MM.1S (cell line): Measurements from ENCODE around the gene EN2.

Experiments
- DNase-seq: peaks from one replicate; pipeline ENCODE4 v3.0.0-alpha.2; 2015
- H2AFZ ChIP-seq: fragments of 300-600 bp; sonication (generic); 2 replicates; pipeline ENCODE4 v1.6.0; 2016; ENCODE audit warnings: antibody characterized with exemption, low read length
- H3F3A ChIP-seq: fragments of 300-600 bp; sonication (generic); 2 replicates; pipeline ENCODE4 v1.6.1; 2016; ENCODE audit warnings: mild to moderate bottlenecking, antibody characterized with exemption, low read length, moderate library complexity, mixed read lengths; ENCODE audit not compliant: insufficient read depth
- H3K27ac ChIP-seq: fragments of 300-600 bp; sonication (generic); 2 replicates; pipeline ENCODE4 v1.5.1; 2016; ENCODE audit warnings: mild to moderate bottlenecking, low read length
- H3K27me3 ChIP-seq: fragments of 300-600 bp; sonication (generic); replicated peaks from 2 replicates; pipeline ENCODE4 v1.6.0; 2016; ENCODE audit warnings: low read length; ENCODE audit not compliant: insufficient read depth
- H3K36me3 ChIP-seq: fragments of 300-600 bp; sonication (generic); replicated peaks from 2 replicates; pipeline ENCODE4 v1.6.1; 2016; ENCODE audit warnings: mild to moderate bottlenecking, low read length, mixed read lengths; ENCODE audit not compliant: insufficient read depth
- H3K4me1 ChIP-seq: fragments of 300-600 bp; sonication (generic); 2 replicates; pipeline ENCODE4 v1.6.1; 2016; ENCODE audit warnings: low read length, mixed read lengths
- H3K4me2 ChIP-seq: fragments of 300-600 bp; sonication (generic); 2 replicates; pipeline ENCODE4 v1.6.0; 2016; ENCODE audit warnings: low read depth, low read length
- H3K4me3 ChIP-seq: fragments of 300-600 bp; sonication (generic); 2 replicates; pipeline ENCODE4 v1.5.1; 2016; ENCODE audit warnings: low read length, mixed read lengths
- H3K79me2 ChIP-seq: fragments of 300-600 bp; sonication (generic); 2 replicates; pipeline ENCODE4 v1.6.1; 2016; ENCODE audit warnings: mixed run types, low read length, mixed read lengths
- H3K9ac ChIP-seq: fragments of 300-600 bp; sonication (generic); 2 replicates; pipeline ENCODE4 v1.6.1; 2016; ENCODE audit warnings: low read length, mixed read lengths
- H3K9me2 ChIP-seq: fragments of 300-600 bp; sonication (generic); replicated peaks from 2 replicates; pipeline ENCODE4 v1.6.1; 2016; ENCODE audit warnings: mild to moderate bottlenecking, low read length, mixed read lengths; ENCODE audit not compliant: insufficient read depth
- H3K9me3 ChIP-seq: fragments of 300-600 bp; sonication (generic); replicated peaks from 2 replicates; pipeline ENCODE4 v1.6.1; 2016; ENCODE audit warnings: mild to moderate bottlenecking, low read length, mixed read lengths; ENCODE audit not compliant: insufficient read depth
- H4K20me1 ChIP-seq: fragments of 300-600 bp; sonication (generic); 2 replicates; pipeline ENCODE4 v1.6.1; 2016; ENCODE audit warnings: mild to moderate bottlenecking, low read length, moderate library complexity, mixed read lengths; ENCODE audit not compliant: insufficient read depth
- EZH2 ChIP-seq: fragments of 300-600 bp; sonication (generic); optimal IDR thresholded peaks from 2 replicates; pipeline ENCODE3; 2017; ENCODE audit warnings: low read depth, mild to moderate bottlenecking, antibody characterized with exemption, low read length, mixed read lengths
- EZH2phosphoT487 ChIP-seq: fragments of 300-600 bp; sonication (generic); IDR thresholded peaks from 2 replicates; pipeline ENCODE4 v1.6.1; 2018; ENCODE audit warnings: antibody characterized with exemption, low read length
- TF ChIP-seq, protein P1 (sequence below): fragments of 300-600 bp; sonication (generic); IDR thresholded peaks from 2 replicates; pipeline ENCODE4 v1.5.1; 2016; ENCODE audit warnings: antibody characterized with exemption, low read length, mixed read lengths

The EN2 gene

DNA sequence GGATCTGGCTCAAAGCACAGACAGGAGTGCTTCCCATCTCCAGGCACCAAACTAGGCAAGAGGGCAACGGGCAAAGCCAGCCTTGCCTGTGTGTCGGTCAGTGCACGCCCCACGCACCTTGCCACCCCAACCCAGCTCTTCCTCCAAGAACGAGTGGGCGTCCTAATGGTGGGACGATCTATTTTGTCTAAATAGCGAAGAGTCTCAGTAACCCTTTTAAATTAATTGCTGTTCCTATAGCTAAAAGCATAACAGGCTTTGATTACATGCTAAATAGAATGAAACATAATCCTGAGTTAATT, 12.2 kb downstream of the EN2 start:
- H4K20me1 ChIP-seq: no peaks in the 10 kb centered on the region
- no peak overlapping the region for H3K27ac ChIP-seq
- H3K4me2 ChIP-seq: no peak overlapping the region
- H3K36me3 ChIP-seq: no peaks in the 10 kb centered on the region
- H3K27me3 ChIP-seq: peaks cover 96% of the 10 kb centered on the region
- DNase-seq: no peak
- no peak overlapping the region for H3K4me3 ChIP-seq
- TF ChIP-seq EZH2phosphoT487 (no peak), EZH2 (no peak)
- TF ChIP-seq, protein P1, sequence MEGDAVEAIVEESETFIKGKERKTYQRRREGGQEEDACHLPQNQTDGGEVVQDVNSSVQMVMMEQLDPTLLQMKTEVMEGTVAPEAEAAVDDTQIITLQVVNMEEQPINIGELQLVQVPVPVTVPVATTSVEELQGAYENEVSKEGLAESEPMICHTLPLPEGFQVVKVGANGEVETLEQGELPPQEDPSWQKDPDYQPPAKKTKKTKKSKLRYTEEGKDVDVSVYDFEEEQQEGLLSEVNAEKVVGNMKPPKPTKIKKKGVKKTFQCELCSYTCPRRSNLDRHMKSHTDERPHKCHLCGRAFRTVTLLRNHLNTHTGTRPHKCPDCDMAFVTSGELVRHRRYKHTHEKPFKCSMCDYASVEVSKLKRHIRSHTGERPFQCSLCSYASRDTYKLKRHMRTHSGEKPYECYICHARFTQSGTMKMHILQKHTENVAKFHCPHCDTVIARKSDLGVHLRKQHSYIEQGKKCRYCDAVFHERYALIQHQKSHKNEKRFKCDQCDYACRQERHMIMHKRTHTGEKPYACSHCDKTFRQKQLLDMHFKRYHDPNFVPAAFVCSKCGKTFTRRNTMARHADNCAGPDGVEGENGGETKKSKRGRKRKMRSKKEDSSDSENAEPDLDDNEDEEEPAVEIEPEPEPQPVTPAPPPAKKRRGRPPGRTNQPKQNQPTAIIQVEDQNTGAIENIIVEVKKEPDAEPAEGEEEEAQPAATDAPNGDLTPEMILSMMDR: no peak
- H2AFZ ChIP-seq: no peak overlapping the region
- H3K9ac ChIP-seq: no peak overlapping the region
- no peaks in the 10 kb centered on the region for H3K79me2 ChIP-seq
- no peaks in the 10 kb centered on the region for H3K4me1 ChIP-seq
- H3F3A ChIP-seq: no peaks in the 10 kb centered on the region
- no peaks in the 10 kb centered on the region for H3K9me3 ChIP-seq
- H3K9me2 ChIP-seq: no peaks in the 10 kb centered on the region

DNA sequence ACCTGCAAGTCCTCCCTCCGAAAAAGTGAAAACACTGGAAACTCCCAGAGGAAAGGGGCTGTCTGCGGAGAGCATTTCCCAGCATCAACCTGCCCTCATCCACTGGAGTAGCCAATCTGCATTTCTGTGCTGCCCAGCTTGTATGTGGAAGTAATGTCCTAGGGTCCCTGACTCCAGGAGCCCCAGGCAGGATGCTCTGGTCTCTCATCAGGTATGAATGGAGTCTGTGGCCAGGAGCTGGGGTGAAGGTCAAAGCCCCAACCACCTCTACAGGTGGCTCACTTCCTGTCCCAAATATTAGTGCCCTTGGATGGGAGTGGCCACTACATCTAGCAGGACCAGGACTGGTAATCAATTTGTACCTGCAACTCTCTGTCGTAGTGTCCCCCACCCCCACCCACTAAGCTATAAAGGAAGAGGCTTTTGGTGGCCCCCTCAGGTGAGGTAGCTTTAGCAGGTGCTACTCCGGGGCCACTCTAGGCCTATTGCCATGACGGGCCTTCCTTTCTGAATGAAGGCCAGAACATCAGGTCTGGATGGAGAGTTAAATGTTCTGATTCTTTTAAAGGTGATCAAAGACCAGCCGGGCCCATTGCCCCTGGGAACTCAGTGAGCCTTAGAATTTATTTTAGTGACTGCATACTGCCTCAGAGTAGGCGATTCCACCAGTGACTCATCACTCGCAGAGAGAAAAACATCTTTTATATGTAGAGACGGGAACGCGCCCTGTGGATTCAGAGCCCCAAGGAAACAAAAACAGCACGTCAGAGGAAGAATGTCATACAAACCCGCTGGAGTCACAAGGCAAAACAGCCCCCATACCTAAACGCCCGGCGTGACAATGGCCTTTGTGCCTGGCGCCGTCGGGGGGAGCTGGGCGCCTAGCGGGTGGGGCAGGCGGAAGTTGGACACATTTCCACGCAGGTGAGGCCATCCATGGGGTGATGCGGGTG, 13.0 kb downstream of the EN2 start:
- Histone ChIP-seq H3K36me3 (no peaks in the 10 kb centered on the region), H3K27me3 (peaks cover 96% of the 10 kb centered on the region), H3K9me3 (no peaks in the 10 kb centered on the region), H4K20me1 (no peaks in the 10 kb centered on the region), H3F3A (no peaks in the 10 kb centered on the region), H3K9ac (no peak overlapping the region), H2AFZ (no peak overlapping the region), H3K4me2 (no peak overlapping the region), H3K79me2 (no peaks in the 10 kb centered on the region), H3K9me2 (no peaks in the 10 kb centered on the region), H3K27ac (no peak overlapping the region), H3K4me1 (no peaks in the 10 kb centered on the region), H3K4me3 (no peak overlapping the region)
- TF ChIP-seq EZH2phosphoT487 (no peak), EZH2 (no peak)
- TF ChIP-seq, protein P1: no peak
- no peak for DNase-seq

DNA sequence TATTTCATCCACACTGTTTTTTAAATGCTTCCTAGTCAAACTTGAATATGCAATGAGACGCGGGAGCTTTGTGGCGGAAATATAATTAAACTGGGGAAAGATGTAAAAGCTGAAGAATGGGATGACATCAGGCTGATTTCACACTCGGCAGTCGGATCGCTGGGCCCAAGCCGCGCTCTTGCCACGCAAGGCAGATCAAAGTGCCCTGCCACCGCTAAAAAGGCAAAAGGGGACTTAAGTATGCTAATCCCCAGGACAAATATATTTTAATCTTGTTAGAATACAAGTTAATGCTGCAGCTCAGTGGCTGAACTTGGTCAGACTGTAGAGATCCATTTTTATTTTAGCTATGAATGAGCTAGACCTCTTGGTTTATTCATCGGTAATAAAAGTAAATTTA, 13.8 kb downstream of the EN2 start:
- H4K20me1 ChIP-seq: no peaks in the 10 kb centered on the region
- no peak overlapping the region for H3K9ac ChIP-seq
- H3K4me1 ChIP-seq: no peaks in the 10 kb centered on the region
- TF ChIP-seq EZH2phosphoT487: no peak
- TF ChIP-seq EZH2: no peak
- TF ChIP-seq, protein P1: no peak
- H2AFZ ChIP-seq: no peak overlapping the region
- H3K36me3 ChIP-seq: no peaks in the 10 kb centered on the region
- H3K9me3 ChIP-seq: no peaks in the 10 kb centered on the region
- no peaks in the 10 kb centered on the region for H3K79me2 ChIP-seq
- H3F3A ChIP-seq: no peaks in the 10 kb centered on the region
- no peaks in the 10 kb centered on the region for H3K9me2 ChIP-seq
- peaks cover 96% of the 10 kb centered on the region for H3K27me3 ChIP-seq
- no peak overlapping the region for H3K4me2 ChIP-seq
- DNase-seq: no peak
- H3K4me3 ChIP-seq: no peak overlapping the region
- H3K27ac ChIP-seq: no peak overlapping the region
